Endodermal cell (in vitro differentiated cells): Measurements from ENCODE around the gene POLQ. TPM values are rescaled to one million over a fixed set of nuclear protein-coding genes. Genes with fewer than 3 reads are reported as not detected.

Source experiments
- DNase-seq: peaks from one replicate; pipeline ENCODE4 v3.0.0-alpha.2; 2017
- H3K27ac ChIP-seq: 2 replicates; pipeline ENCODE4 v1.5.1; 2013; ENCODE audit warnings: mild to moderate bottlenecking, low read depth, low read length, moderate library complexity
- H3K27me3 ChIP-seq: 2 replicates; pipeline ENCODE4 v1.6.1; 2013; ENCODE audit warnings: mild to moderate bottlenecking, low read length, moderate library complexity; ENCODE audit not compliant: insufficient read depth, control insufficient read depth, poor library complexity, severe bottlenecking
- H3K36me3 ChIP-seq: 2 replicates; pipeline ENCODE4 v1.7.0; 2013; ENCODE audit warnings: mild to moderate bottlenecking, low read length, moderate library complexity; ENCODE audit not compliant: control insufficient read depth, insufficient read depth
- H3K4me1 ChIP-seq: one replicate; pipeline ENCODE4 v1.7.0; 2013; ENCODE audit warnings: low read length; ENCODE audit not compliant: control insufficient read depth, insufficient read depth
- H3K4me3 ChIP-seq: 2 replicates; pipeline ENCODE4 v1.5.1; 2013; ENCODE audit warnings: mild to moderate bottlenecking, low read length, moderate library complexity
- H3K9ac ChIP-seq: 2 replicates; pipeline ENCODE4 v1.6.1; 2013; ENCODE audit warnings: mild to moderate bottlenecking, low read length, moderate library complexity; ENCODE audit not compliant: poor library complexity, severe bottlenecking; ENCODE audit errors: extremely low read depth
- H3K9me3 ChIP-seq: 2 replicates; pipeline ENCODE4 v1.6.1; 2013; ENCODE audit warnings: mild to moderate bottlenecking, low read length, moderate library complexity; ENCODE audit not compliant: control insufficient read depth
- H3K27ac Mint-ChIP-seq: 2 replicates; pipeline ENCODE4 v1.8.0; 2020; ENCODE audit warnings: mixed read lengths
- H3K27me3 Mint-ChIP-seq: 2 replicates; pipeline ENCODE4 v1.8.0; 2021; ENCODE audit warnings: mild to moderate bottlenecking, mixed read lengths; ENCODE audit not compliant: insufficient read depth
- H3K36me3 Mint-ChIP-seq: 2 replicates; pipeline ENCODE4 v1.8.0; 2020; ENCODE audit warnings: low read depth, mixed read lengths
- H3K4me1 Mint-ChIP-seq: 2 replicates; pipeline ENCODE4 v1.8.0; 2020; ENCODE audit warnings: mixed read lengths
- H3K4me3 Mint-ChIP-seq: 2 replicates; pipeline ENCODE4 v1.8.0; 2020; ENCODE audit warnings: mild to moderate bottlenecking, moderate library complexity, mixed read lengths
- H3K9me3 Mint-ChIP-seq: 2 replicates; pipeline ENCODE4 v1.8.0; 2020; ENCODE audit warnings: mild to moderate bottlenecking, mixed read lengths
- CTCF ChIP-seq: fragments of 200-600 bp; sonication (generic); conservative IDR thresholded peaks from 2 replicates; pipeline ENCODE4 v1.5.0; 2021; ENCODE audit warnings: antibody characterized with exemption, mild to moderate bottlenecking
- WGBS, 2 experiments: methylation state at CpG; one replicate each; pipeline versions ENCODE4 v1.1.5 to v1.1.7; 2013; ENCODE audit warnings: missing lambda C conversion rate in 2 of 2, mixed read lengths in 1 of 2; ENCODE audit not compliant: insufficient coverage in 1 of 2, insufficient read length in 1 of 2; 5-methylcytosine and 5-hydroxymethylcytosine counted together
- total RNA-seq, 2 donors: library from RNA; stranded (reverse); fragmentation: NEBNext Ultra II Directional in 1 of 2; extraction: Animal tissue kit (Norgen Biotek cat#: 25700) in 1 of 2; gene quantifications; 2 replicates in 1 of 2; 3 replicates in 1 of 2; pipeline ENCODE4 v1.2.1, GENCODE V29; 2021

The POLQ gene
- total RNA-seq, 2 donors from 2014 or later: 12.6 to 18.6 TPM

DNA sequence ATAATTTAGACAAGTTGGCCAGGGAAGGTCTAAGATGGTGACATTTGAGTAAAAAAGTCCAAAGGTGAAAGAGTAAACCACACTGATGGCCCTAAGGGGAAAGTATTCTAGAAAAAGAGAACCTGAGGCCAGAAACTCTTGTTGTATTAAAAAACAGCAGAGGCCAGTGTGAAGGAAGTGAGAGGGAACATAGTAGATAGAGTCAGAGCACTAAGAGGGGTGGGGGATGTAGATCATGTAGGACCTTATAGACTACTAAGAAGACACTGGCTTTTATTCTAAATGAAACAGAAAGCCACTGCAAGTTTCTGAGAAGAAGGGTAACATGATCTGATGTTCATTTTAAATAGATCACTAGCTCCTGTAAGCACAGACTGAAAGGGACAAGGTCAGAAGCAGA, 14.5 kb downstream of the POLQ start:
- Mint-ChIP-seq H3K4me1 (no peaks in the 10 kb centered on the region), H3K27me3 (no peaks in the 10 kb centered on the region), H3K36me3 (peaks cover 54% of the 10 kb centered on the region), H3K4me3 (no peak overlapping the region), H3K27ac (no peak overlapping the region), H3K9me3 (no peaks in the 10 kb centered on the region)
- H3K27me3 ChIP-seq: no peaks in the 10 kb centered on the region
- no peak overlapping the region for H3K4me3 ChIP-seq
- H3K9me3 ChIP-seq: no peaks in the 10 kb centered on the region
- DNase-seq: no peak
- H3K4me1 ChIP-seq: no peaks in the 10 kb centered on the region
- TF ChIP-seq CTCF: no peak
- H3K36me3 ChIP-seq: peaks cover 56% of the 10 kb centered on the region
- no peak overlapping the region for H3K27ac ChIP-seq
- no peak overlapping the region for H3K9ac ChIP-seq

- no peak overlapping the region for H3K9ac ChIP-seq
- no peak overlapping the region for H3K4me3 Mint-ChIP-seq
Observed at GRCh38 chr3:121529308-121529707, 16.5 kb downstream of the POLQ start.

GRCh38 chr3:121520510-121520909, 25.3 kb downstream of the POLQ start:
- H3K27me3 Mint-ChIP-seq: no peaks in the 10 kb centered on the region
- Histone ChIP-seq H3K4me3 (no peak overlapping the region), H3K4me1 (no peaks in the 10 kb centered on the region), H3K9ac (no peak overlapping the region), H3K9me3 (no peaks in the 10 kb centered on the region), H3K36me3 (peaks cover 47% of the 10 kb centered on the region), H3K27ac (no peak overlapping the region), H3K27me3 (no peaks in the 10 kb centered on the region)
- H3K36me3 Mint-ChIP-seq: peaks cover 32% of the 10 kb centered on the region
- H3K27ac Mint-ChIP-seq: no peak overlapping the region
- no peak for DNase-seq
- WGBS, 2 experiments: 94% methylated on average over 2 of the region's 3 CpGs; no CpG with 5 or more reads in 1 of the 2 experiments
- H3K4me1 Mint-ChIP-seq: no peaks in the 10 kb centered on the region
- no peak overlapping the region for H3K4me3 Mint-ChIP-seq
- no peaks in the 10 kb centered on the region for H3K9me3 Mint-ChIP-seq
- TF ChIP-seq CTCF: no peak

More at GRCh38 chr3:121529308-121529707, 16.5 kb downstream of the POLQ start:
- DNase-seq: no peak
- peaks cover 52% of the 10 kb centered on the region for H3K36me3 ChIP-seq
- no peak overlapping the region for H3K27ac ChIP-seq
- TF ChIP-seq CTCF: peak; percentile 65
- no peaks in the 10 kb centered on the region for H3K27me3 Mint-ChIP-seq
- H3K27me3 ChIP-seq: no peaks in the 10 kb centered on the region
- peaks cover 49% of the 10 kb centered on the region for H3K36me3 Mint-ChIP-seq
- WGBS, 2 experiments: 96% methylated on average over 3 of the region's 3 CpGs; no CpG with 5 or more reads in 1 of the 2 experiments
- H3K4me1 Mint-ChIP-seq: no peaks in the 10 kb centered on the region
- H3K27ac Mint-ChIP-seq: no peak overlapping the region
- H3K9me3 Mint-ChIP-seq: no peaks in the 10 kb centered on the region
- no peaks in the 10 kb centered on the region for H3K9me3 ChIP-seq
- H3K4me1 ChIP-seq: no peaks in the 10 kb centered on the region
- no peak overlapping the region for H3K4me3 ChIP-seq
